Esophagus muscularis mucosa (tissue), 3 donors: ENCODE results near the gene MAP3K15.

Source experiments
- POLR2AphosphoS5 ChIP-seq, 2 donors: sonication (generic); formaldehyde crosslinking; IDR thresholded peaks; one replicate each; pipeline ENCODE4 v1.6.1; 2017; ENCODE audit warnings: antibody characterized with exemption in 2 of 2
- TF ChIP-seq, protein P1 (sequence below), 3 experiments: fragments of 200-600 bp in 2 of 3; fragments of 450-650 bp in 1 of 3; sonication (generic) in 2 of 3; IDR thresholded peaks; one replicate each; pipeline ENCODE4 v1.5.1; 2017 to 2019; ENCODE audit warnings: antibody characterized with exemption in 3 of 3, mild to moderate bottlenecking in 2 of 3, moderate library complexity in 1 of 3

DNA sequence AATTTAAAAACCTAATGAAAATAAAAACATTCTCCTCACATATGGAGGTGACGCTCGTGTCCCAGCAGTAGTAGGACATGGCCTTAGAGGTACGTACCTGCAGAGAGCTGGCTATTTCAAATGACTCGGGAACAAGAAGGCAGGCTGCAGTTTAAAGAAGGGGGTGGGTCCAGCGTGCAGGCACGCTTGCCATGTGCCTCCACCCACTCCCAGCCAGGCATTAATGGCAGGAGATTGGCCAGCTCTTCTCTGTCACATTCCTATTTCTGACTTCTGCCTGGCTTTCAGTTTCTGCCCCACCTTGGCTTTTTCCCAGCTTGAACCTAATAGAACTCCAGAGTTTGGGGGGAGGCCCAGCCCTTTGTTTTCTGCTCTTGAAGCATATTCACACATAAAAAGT is 154.4 kb downstream of the MAP3K15 start:
- TF ChIP-seq, protein P1, sequence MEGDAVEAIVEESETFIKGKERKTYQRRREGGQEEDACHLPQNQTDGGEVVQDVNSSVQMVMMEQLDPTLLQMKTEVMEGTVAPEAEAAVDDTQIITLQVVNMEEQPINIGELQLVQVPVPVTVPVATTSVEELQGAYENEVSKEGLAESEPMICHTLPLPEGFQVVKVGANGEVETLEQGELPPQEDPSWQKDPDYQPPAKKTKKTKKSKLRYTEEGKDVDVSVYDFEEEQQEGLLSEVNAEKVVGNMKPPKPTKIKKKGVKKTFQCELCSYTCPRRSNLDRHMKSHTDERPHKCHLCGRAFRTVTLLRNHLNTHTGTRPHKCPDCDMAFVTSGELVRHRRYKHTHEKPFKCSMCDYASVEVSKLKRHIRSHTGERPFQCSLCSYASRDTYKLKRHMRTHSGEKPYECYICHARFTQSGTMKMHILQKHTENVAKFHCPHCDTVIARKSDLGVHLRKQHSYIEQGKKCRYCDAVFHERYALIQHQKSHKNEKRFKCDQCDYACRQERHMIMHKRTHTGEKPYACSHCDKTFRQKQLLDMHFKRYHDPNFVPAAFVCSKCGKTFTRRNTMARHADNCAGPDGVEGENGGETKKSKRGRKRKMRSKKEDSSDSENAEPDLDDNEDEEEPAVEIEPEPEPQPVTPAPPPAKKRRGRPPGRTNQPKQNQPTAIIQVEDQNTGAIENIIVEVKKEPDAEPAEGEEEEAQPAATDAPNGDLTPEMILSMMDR (IDR thresholded peaks at IDR 0.05) = no peak
- TF ChIP-seq POLR2AphosphoS5 (IDR thresholded peaks at IDR 0.05) = no peak
